Lower leg skin (tissue), 4 donors: ENCODE results near the gene PSRC1. TPM values are rescaled to one million over a fixed set of nuclear protein-coding genes. Genes with fewer than 3 reads are reported as not detected.
"Not testable (repeated sequence)": the region's sequence is repeated elsewhere in the genome, so short reads cannot be mapped to it uniquely, and the experiment has no call there.

Source experiments
- DNase-seq, 2 donors: peaks; one replicate each; pipeline ENCODE4 v3.0.0-alpha.2; 2019; ENCODE audit warnings: low spot score in 2 of 2
- H3K4me3 ChIP-seq: fragments of 200-600 bp; sonication (generic); 2 replicates; pipeline ENCODE4 v1.5.1; 2017; ENCODE audit warnings: mild to moderate bottlenecking, low read depth; ENCODE audit not compliant: poor library complexity, severe bottlenecking
- CTCF ChIP-seq, 3 donors: fragments of 450-650 bp; IDR thresholded peaks; one replicate each; pipeline ENCODE4 v1.5.1; 2016; ENCODE audit warnings: antibody characterized with exemption in 3 of 3, mild to moderate bottlenecking in 3 of 3, moderate library complexity in 2 of 3
- POLR2A ChIP-seq, 2 donors: fragments of 450-650 bp; IDR thresholded peaks; one replicate each; pipeline ENCODE4 v1.6.1; 2016 to 2017; ENCODE audit warnings: antibody characterized with exemption in 2 of 2, mild to moderate bottlenecking in 1 of 2, moderate library complexity in 1 of 2
- WGBS, 2 donors: methylation state at CpG; one replicate each; pipeline ENCODE4 v1.1.5; 2018; 5-methylcytosine and 5-hydroxymethylcytosine counted together
- intact Hi-C: fragments of 100-400 bp; cut with DNase I; formaldehyde crosslinking; loops from one replicate; pipeline ENCODE4 v1.15.0; 2023; ENCODE audit warnings: low total_unique reads
- total RNA-seq, 4 donors: library from RNA; depleted of rRNA; stranded (reverse); fragments of >200 nt; gene quantifications; one replicate each; pipeline ENCODE4 v1.1.0, GENCODE V29; 2016

Gene PSRC1
- total RNA-seq, 4 donors from 2014 or later, result 2.8 to 6.9 (median 5.3) TPM

DNA sequence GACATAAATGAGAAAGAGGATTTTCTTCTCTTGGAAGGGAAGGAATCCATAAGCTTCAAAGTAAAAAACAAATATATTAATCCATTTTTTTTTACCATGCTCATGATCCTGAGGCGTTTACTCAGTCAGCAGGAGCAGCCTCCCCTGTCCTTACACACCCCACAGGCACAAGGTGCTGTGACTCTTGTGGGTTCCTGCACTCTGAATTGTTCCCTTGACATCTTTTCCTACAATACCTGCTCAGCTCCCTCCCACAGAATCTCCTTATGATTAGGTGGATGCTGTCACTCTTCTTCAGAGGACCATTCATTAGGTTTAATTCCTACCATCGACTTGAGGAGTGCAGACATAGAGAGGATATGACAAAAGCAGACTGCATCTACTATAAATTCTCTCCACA is 10.1 kb upstream of the PSRC1 start:
- no peak overlapping the region for H3K4me3 ChIP-seq
- intact Hi-C loops, result no loop called here
- WGBS, 2 donors, result 68% methylated on average over 2 of the region's 2 CpGs
- no peak for DNase-seq
- TF ChIP-seq POLR2A (IDR thresholded peaks at IDR 0.05) (no peak), CTCF (IDR thresholded peaks at IDR 0.05) (no peak)

DNA sequence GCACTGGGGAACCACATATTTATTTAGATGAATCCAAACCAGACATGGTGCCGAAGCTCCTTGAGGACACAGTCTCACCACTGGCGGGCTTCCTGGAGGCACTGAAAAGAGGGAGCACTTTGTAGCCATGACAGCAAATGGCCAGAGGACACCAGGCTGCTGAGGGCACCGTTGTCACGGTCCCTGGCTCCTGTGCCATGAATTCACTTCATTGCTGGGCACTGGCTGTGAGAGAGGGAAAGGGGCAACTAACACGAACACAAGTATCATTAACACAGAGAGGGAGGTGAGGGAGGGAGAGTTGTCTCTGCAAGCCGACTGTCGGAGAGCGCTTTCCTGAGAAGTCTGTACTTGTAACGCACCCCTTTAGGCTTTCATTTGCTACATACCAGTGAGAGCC is 9.4 kb upstream of the PSRC1 start:
- DNase-seq, result no peak
- no peak overlapping the region for H3K4me3 ChIP-seq
- no peak for TF ChIP-seq POLR2A (IDR thresholded peaks at IDR 0.05)
- TF ChIP-seq CTCF (IDR thresholded peaks at IDR 0.05), result no peak
- 58 to 64% methylated on average over 9 of the region's 9 CpGs for whole genome bisulfite sequencing, 2 donors
- intact Hi-C loops, result no loop called here

GRCh38 chr1:109290998-109291397 is 8.1 kb upstream of the PSRC1 start:
- no peak overlapping the region for H3K4me3 ChIP-seq
- TF ChIP-seq POLR2A (IDR thresholded peaks at IDR 0.05) (no peak), CTCF (IDR thresholded peaks at IDR 0.05) (no peak)
- no peak for DNase-seq
- WGBS, 2 donors, result 69 to 75% methylated on average over 6 of the region's 6 CpGs
- intact Hi-C loops, result no loop called here

DNA sequence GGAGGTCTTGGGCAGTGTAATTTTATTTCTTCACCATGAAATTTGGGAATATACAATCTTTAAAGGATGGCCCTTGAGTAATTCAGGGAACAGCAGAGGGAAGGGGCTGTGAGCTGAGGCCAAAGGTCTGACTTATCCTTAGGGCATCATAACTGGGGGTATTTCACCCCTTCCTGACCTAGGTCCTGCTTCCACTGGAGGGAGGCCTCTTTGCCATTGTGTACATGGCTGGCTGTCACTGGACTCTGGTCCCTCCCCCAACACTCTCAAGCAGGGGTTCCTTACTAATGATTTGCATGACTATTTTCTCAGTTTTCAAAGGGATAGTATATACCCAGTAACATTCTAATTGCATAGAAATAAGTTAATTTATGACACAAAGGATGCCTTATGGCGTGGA is 7.2 kb upstream of the PSRC1 start:
- TF ChIP-seq POLR2A (IDR thresholded peaks at IDR 0.05) (no peak), CTCF (IDR thresholded peaks at IDR 0.05) (no peak)
- no peak overlapping the region for H3K4me3 ChIP-seq
- intact Hi-C loops, result no loop called here
- 85 to 88% methylated on average over 1 of the region's 1 CpG for WGBS, 2 donors
- no peak for DNase-seq

DNA sequence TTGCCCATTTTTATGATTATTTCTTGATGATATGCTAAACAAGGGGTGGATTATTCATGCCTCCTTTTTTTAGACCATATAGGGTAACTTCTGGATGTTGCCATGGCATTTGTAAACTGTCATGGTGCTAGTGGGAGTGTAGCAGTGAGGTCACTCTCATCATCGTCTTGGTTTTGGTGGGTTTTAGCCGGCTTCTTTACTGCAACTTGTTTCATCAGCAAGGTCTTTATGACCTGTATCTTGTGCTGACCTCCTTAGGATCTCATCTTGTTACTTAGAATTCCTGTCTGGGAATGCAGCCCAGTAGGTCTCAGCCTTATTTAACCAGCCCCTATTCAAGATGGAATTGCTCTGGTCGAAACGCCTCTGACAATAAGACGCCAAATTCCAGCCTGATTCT is 3.8 kb upstream of the PSRC1 start:
- WGBS, 2 donors, result 84 to 90% methylated on average over 5 of the region's 5 CpGs
- H3K4me3 ChIP-seq, intact Hi-C loops, DNase-seq: not testable (repeated sequence)

DNA sequence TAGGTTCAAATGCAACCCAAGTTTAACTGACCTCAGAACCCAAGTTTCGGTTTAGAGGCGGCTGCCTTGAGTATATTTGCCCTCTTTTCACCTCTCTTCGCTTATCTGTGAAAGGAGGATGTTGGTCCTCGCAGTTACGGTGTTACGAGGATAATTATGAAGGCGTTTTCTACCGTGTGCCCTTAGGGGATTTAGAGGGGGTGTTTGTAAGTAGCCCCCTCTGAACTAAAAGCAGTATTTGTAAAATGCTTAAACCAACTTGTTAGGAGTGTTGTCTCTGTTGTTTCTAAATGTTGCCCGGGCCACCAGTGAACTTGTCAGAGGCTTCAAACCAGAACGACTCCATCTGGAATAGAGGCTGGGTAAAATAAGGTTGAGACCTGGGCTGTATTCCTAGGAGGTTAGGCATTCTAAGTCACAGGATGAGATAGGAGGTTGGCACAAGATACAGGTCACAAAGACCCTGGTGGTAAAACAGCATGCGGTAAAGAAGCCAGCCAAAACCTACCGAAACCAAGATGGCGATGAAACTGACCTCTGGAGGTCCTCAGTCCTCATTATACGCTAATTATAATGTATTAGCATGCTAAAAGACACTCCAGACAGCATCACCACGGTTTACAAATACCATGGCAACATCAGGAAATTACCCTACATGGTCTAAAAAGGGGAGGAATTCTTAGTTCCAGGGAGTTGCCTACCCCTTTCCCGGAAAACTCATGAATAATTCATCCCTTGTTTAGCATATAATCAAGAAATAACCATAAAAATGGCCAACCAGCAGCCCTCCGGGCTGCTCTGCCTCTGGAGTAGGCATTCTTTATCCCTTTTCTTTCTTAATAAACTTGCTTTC is 1.0 kb upstream of the PSRC1 start:
- WGBS, 2 donors, result 46 to 49% methylated on average over 17 of the region's 17 CpGs
- intact Hi-C loops, result no loop called here

More for the DNA sequence above, 1.0 kb upstream of the PSRC1 start:
- TF ChIP-seq CTCF (IDR thresholded peaks at IDR 0.05) (no peak), POLR2A (IDR thresholded peaks at IDR 0.05) (no peak)
- H3K4me3 ChIP-seq, result peak overlapping the region; percentile 42
- no peak for DNase-seq
